Liver (tissue), 9 donors: ENCODE data around the gene PAXX. TPM values are rescaled to one million over a fixed set of nuclear protein-coding genes. Genes with fewer than 3 reads are reported as not detected.

Source experiments
- DNase-seq: peaks from one replicate; pipeline ENCODE4 v3.0.0-alpha.2; 2017; ENCODE audit warnings: low spot score
- H3K27ac ChIP-seq, 2 donors: one replicate each; pipeline ENCODE4 v1.7.0; 2013; ENCODE audit warnings: inconsistent platforms in 2 of 2, low read length in 2 of 2, control low read depth in 1 of 2, low read depth in 1 of 2, mild to moderate bottlenecking in 1 of 2
- H3K27me3 ChIP-seq, 4 donors: one replicate each; pipeline versions ENCODE4 v1.6.1 to v1.7.0; 2013; ENCODE audit warnings: low read length in 3 of 4, inconsistent platforms in 1 of 4, mild to moderate bottlenecking in 1 of 4, moderate library complexity in 1 of 4; ENCODE audit not compliant: control insufficient read depth in 4 of 4, insufficient read depth in 4 of 4
- H3K36me3 ChIP-seq, 4 donors: one replicate each; pipeline versions ENCODE4 v1.6.1 to v1.7.0; 2013; ENCODE audit warnings: low read length in 3 of 4, mild to moderate bottlenecking in 3 of 4, low read depth in 1 of 4, moderate library complexity in 1 of 4; ENCODE audit not compliant: control insufficient read depth in 4 of 4, insufficient read depth in 3 of 4
- H3K4me1 ChIP-seq, 4 donors: one replicate each; pipeline versions ENCODE4 v1.6.1 to v1.7.0; 2013; ENCODE audit warnings: low read length in 3 of 4, mild to moderate bottlenecking in 3 of 4, moderate library complexity in 1 of 4; ENCODE audit not compliant: control insufficient read depth in 4 of 4, insufficient read depth in 4 of 4
- H3K4me3 ChIP-seq, 3 donors: one replicate each; pipeline versions ENCODE4 v1.6.1 to v1.7.0; 2013; ENCODE audit warnings: low read length in 3 of 3, control low read depth in 1 of 3, low read depth in 1 of 3, mild to moderate bottlenecking in 1 of 3
- H3K9ac ChIP-seq, 2 donors: one replicate each; pipeline ENCODE4 v1.7.0; 2013; ENCODE audit warnings: low read length in 2 of 2, mild to moderate bottlenecking in 2 of 2, moderate library complexity in 2 of 2, control low read depth in 1 of 2, low read depth in 1 of 2
- H3K9me3 ChIP-seq, 4 donors: one replicate each; pipeline versions ENCODE4 v1.6.1 to v1.7.0; 2013; ENCODE audit warnings: low read length in 3 of 4; ENCODE audit not compliant: control insufficient read depth in 4 of 4
- ATF3 ChIP-seq: IDR thresholded peaks from 2 replicates; pipeline ENCODE4 v1.6.1; 2016; ENCODE audit warnings: antibody characterized with exemption
- CTCF ChIP-seq: fragments of 150-350 bp; IDR thresholded peaks from 2 replicates; pipeline ENCODE4 v1.5.1; 2017; ENCODE audit warnings: improper control_type of control experiment, low read depth, low read length; ENCODE audit not compliant: missing input control
- EGR1 ChIP-seq, 2 donors: IDR thresholded peaks; 2 replicates each; pipeline ENCODE4 v1.6.1; 2016 to 2018; ENCODE audit warnings: antibody characterized with exemption in 2 of 2, low read depth in 2 of 2
- FOXA1 ChIP-seq: IDR thresholded peaks from 2 replicates; pipeline ENCODE4 v1.6.1; 2016; ENCODE audit warnings: antibody characterized with exemption
- FOXA2 ChIP-seq: IDR thresholded peaks from 2 replicates; pipeline ENCODE4 v1.6.1; 2016; ENCODE audit warnings: antibody characterized with exemption
- GABPA ChIP-seq, 2 donors: IDR thresholded peaks in 1 of 2; conservative IDR thresholded peaks in 1 of 2; 2 replicates each; pipeline ENCODE4 v1.6.1; 2016; ENCODE audit warnings: antibody characterized with exemption in 2 of 2, mild to moderate bottlenecking in 1 of 2, moderate library complexity in 1 of 2
- HNF4A ChIP-seq, 2 donors: conservative IDR thresholded peaks; 2 replicates each; pipeline ENCODE4 v1.6.1; 2016; ENCODE audit warnings: antibody characterized with exemption in 2 of 2, mild to moderate bottlenecking in 2 of 2
- HNF4G ChIP-seq: IDR thresholded peaks from 2 replicates; pipeline ENCODE4 v1.6.1; 2016; ENCODE audit warnings: antibody characterized with exemption
- JUND ChIP-seq, 2 donors: IDR thresholded peaks; 2 replicates each; pipeline ENCODE4 v1.6.1; 2016; ENCODE audit warnings: antibody characterized with exemption in 2 of 2
- MAX ChIP-seq: IDR thresholded peaks from 2 replicates; pipeline ENCODE4 v1.6.1; 2016; ENCODE audit warnings: antibody characterized with exemption
- NR2F2 ChIP-seq: IDR thresholded peaks from 2 replicates; pipeline ENCODE4 v1.6.1; 2016; ENCODE audit warnings: antibody characterized with exemption
- RAD21 ChIP-seq, 2 donors: IDR thresholded peaks; 2 replicates each; pipeline ENCODE4 v1.6.1; 2016; ENCODE audit warnings: antibody characterized with exemption in 2 of 2, mild to moderate bottlenecking in 2 of 2
- RXRA ChIP-seq, 2 donors: IDR thresholded peaks; 2 replicates each; pipeline ENCODE4 v1.6.1; 2017 to 2018; ENCODE audit warnings: antibody characterized with exemption in 2 of 2, mild to moderate bottlenecking in 1 of 2
- SP1 ChIP-seq: IDR thresholded peaks from 2 replicates; pipeline ENCODE4 v1.6.1; 2018; ENCODE audit warnings: antibody characterized with exemption, mild to moderate bottlenecking
- TAF1 ChIP-seq: conservative IDR thresholded peaks from 2 replicates; pipeline ENCODE4 v1.6.1; 2016; ENCODE audit warnings: antibody characterized with exemption, mild to moderate bottlenecking
- YY1 ChIP-seq: IDR thresholded peaks from 2 replicates; pipeline ENCODE4 v1.6.1; 2016; ENCODE audit warnings: antibody characterized with exemption, mild to moderate bottlenecking
- WGBS: extraction: QIAGEN DNeasy Blood & Tissue Kit; methylation state at CpG from one replicate; pipeline ENCODE4 v1.1.7; 2013; 5-methylcytosine and 5-hydroxymethylcytosine counted together
- polyA plus RNA-seq, 2 donors: library from polyadenylated mRNA; stranded (reverse) in 1 of 2; unstranded in 1 of 2; fragments of 200-250 nt in 1 of 2; fragments of >200 nt in 1 of 2; fragmentation: Nextera tagmentation in 1 of 2; extraction: Ambion mirVana in 1 of 2; gene quantifications; one replicate each; pipeline versions ENCODE4 v1.2.1 to v1.2.3, GENCODE V29; 2013 to 2015
- total RNA-seq, 2 donors: library from RNA; depleted of rRNA; stranded (reverse); fragments of >200 nt; gene quantifications; one replicate each; pipeline ENCODE4 v1.2.3, GENCODE V29; 2014
- TF ChIP-seq, protein P1 (sequence below): IDR thresholded peaks from 2 replicates; pipeline ENCODE4 v1.6.1; 2016; ENCODE audit warnings: antibody characterized with exemption, mild to moderate bottlenecking
- donor health status: healthy.
- donor health status: healthy.
- donor health status: healthy.
- donor health status: healthy.
- donor health status: healthy.

The PAXX gene
- total and polyA plus RNA-seq, 4 donors = 7.3 to 34.1 (median 19.2) TPM

DNA sequence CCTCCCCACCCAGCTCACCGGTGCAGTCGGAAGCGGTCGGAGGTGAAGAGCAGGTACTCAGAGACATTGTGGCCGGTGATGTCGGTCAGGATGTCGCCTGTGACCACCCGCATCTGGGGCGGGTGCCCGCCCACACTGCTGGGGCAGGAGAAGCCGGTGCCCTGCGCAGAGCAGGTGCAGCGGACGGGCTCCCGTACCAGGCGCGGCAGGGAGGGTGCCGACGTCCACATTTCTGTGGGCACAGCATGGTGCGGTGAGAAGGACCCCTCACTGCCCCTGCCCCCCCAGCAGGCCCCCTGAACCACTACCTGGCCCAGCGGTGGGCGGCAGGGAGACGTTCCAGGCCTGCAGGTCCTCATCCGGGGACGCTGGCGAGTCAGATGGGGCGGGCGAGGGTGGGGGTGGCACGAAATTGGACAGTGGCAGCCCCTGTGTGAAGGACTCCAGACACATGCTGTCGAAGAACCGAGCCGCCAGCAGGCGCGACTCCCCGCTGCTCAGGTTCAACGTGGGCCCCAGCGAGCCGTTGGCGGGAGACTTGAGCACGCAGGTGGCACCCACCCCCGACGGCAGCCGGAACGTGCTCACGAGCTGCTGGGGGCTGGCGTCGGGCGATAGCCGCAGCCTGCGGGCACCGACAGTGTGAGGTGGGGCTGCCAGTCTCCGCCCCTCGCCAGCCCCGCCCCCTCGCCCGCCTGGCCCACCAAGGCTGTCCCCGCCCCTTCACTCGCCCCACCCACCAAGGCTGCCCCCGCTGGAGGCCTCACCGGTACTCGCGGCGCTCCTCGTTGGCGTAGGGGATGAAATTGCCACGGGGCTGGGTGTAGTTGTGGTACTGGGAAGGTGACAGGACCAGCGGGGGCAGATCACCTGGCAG lies 20.7 kb downstream of the PAXX start:
- WGBS = 91% methylated on average over 67 of the region's 67 CpGs
- no peaks in the 10 kb centered on the region for H3K9me3 ChIP-seq
- H3K4me3 ChIP-seq = no peak overlapping the region
- TF ChIP-seq HNF4G (no peak), GABPA (IDR thresholded peaks at IDR 0.05 in 1 of 2, conservative IDR thresholded peaks at IDR 0.05 in 1 of 2) (no peak), RAD21 (IDR thresholded peaks at IDR 0.05) (no peak), JUND (IDR thresholded peaks at IDR 0.05) (no peak)
- no peaks in the 10 kb centered on the region for H3K27me3 ChIP-seq
- DNase-seq = no peak
- H3K36me3 ChIP-seq = peaks cover 2 to 50% (median 22%) of the 10 kb centered on the region in 4 donors
- no peak overlapping the region for H3K27ac ChIP-seq
- H3K9ac ChIP-seq = no peak overlapping the region
- no peaks in the 10 kb centered on the region for H3K4me1 ChIP-seq

- Histone ChIP-seq H3K27me3 (no peaks in the 10 kb centered on the region), H3K27ac (no peak overlapping the region), H3K9ac (no peak overlapping the region), H3K36me3 (peaks cover 2 to 50% (median 23%) of the 10 kb centered on the region in 4 donors), H3K4me3 (no peak overlapping the region), H3K4me1 (no peaks in the 10 kb centered on the region), H3K9me3 (no peaks in the 10 kb centered on the region)
- 97% methylated on average over 20 of the region's 20 CpGs for WGBS
- no peak for TF ChIP-seq EGR1 (IDR thresholded peaks at IDR 0.05; ENCODE audit: low read depth in 2 of 2)
- no peak for TF ChIP-seq RAD21 (IDR thresholded peaks at IDR 0.05)
- TF ChIP-seq RXRA (IDR thresholded peaks at IDR 0.05) = no peak
- no peak for TF ChIP-seq GABPA (IDR thresholded peaks at IDR 0.05 in 1 of 2, conservative IDR thresholded peaks at IDR 0.05 in 1 of 2)
- no peak for TF ChIP-seq YY1
- TF ChIP-seq MAX = no peak
- no peak for TF ChIP-seq ATF3
- no peak for TF ChIP-seq HNF4G
- TF ChIP-seq SP1 = no peak
- no peak for TF ChIP-seq HNF4A (conservative IDR thresholded peaks at IDR 0.05)
- DNase-seq = no peak
Measured at GRCh38 chr9:137013571-137013940, 21.3 kb downstream of the PAXX start.

DNA sequence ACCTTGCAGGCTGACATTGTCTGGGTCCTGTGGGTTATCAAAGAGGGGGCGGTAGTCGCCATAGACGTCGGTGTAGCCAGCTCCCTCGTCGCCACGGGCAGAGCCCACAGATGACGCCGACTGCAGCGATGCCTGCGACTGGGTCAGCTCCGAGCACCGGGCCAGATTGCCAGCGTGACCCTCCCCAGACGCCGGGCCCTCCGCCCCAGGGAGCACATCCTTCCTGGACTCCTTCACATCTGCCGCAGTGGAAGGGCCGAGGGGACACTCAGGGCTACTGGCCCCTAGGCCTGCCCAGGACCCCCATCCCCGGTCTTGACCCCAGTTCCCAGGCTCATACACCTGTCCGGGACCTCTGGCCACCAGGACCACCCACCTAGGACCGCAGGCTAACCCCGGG lies 21.9 kb downstream of the PAXX start:
- WGBS = 93% methylated on average over 23 of the region's 23 CpGs
- Histone ChIP-seq H3K4me1 (no peaks in the 10 kb centered on the region), H3K9me3 (no peaks in the 10 kb centered on the region), H3K36me3 (peaks cover 2 to 50% (median 23%) of the 10 kb centered on the region in 4 donors), H3K27me3 (no peaks in the 10 kb centered on the region), H3K27ac (no peak overlapping the region), H3K4me3 (no peak overlapping the region), H3K9ac (no peak overlapping the region)
- DNase-seq = no peak
- TF ChIP-seq, protein P1, sequence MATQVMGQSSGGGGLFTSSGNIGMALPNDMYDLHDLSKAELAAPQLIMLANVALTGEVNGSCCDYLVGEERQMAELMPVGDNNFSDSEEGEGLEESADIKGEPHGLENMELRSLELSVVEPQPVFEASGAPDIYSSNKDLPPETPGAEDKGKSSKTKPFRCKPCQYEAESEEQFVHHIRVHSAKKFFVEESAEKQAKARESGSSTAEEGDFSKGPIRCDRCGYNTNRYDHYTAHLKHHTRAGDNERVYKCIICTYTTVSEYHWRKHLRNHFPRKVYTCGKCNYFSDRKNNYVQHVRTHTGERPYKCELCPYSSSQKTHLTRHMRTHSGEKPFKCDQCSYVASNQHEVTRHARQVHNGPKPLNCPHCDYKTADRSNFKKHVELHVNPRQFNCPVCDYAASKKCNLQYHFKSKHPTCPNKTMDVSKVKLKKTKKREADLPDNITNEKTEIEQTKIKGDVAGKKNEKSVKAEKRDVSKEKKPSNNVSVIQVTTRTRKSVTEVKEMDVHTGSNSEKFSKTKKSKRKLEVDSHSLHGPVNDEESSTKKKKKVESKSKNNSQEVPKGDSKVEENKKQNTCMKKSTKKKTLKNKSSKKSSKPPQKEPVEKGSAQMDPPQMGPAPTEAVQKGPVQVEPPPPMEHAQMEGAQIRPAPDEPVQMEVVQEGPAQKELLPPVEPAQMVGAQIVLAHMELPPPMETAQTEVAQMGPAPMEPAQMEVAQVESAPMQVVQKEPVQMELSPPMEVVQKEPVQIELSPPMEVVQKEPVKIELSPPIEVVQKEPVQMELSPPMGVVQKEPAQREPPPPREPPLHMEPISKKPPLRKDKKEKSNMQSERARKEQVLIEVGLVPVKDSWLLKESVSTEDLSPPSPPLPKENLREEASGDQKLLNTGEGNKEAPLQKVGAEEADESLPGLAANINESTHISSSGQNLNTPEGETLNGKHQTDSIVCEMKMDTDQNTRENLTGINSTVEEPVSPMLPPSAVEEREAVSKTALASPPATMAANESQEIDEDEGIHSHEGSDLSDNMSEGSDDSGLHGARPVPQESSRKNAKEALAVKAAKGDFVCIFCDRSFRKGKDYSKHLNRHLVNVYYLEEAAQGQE = no peak
- TF ChIP-seq FOXA2 (no peak), GABPA (IDR thresholded peaks at IDR 0.05 in 1 of 2, conservative IDR thresholded peaks at IDR 0.05 in 1 of 2) (no peak), NR2F2 (no peak), EGR1 (IDR thresholded peaks at IDR 0.05; ENCODE audit: low read depth in 2 of 2) (no peak), JUND (IDR thresholded peaks at IDR 0.05) (no peak), HNF4A (conservative IDR thresholded peaks at IDR 0.05) (no peak), SP1 (no peak), MAX (no peak), HNF4G (no peak), ATF3 (no peak), YY1 (no peak), FOXA1 (no peak), TAF1 (no peak), RAD21 (IDR thresholded peaks at IDR 0.05) (no peak), RXRA (IDR thresholded peaks at IDR 0.05) (no peak), CTCF (no peak)
